ENCODE measurements around the gene OR2H2.

Gene OR2H2

GRCh38 chr6:29630315-29630714 is 45.4 kb downstream of the OR2H2 start:
- DNase-seq (ENCODE audit: low spot score), result no peak

GRCh38 chr6:29631209-29631810 is 46.4 kb downstream of the OR2H2 start:
- no peak for DNase-seq (ENCODE audit: low spot score)

- no peak for DNase-seq (ENCODE audit: low spot score)
Observed at GRCh38 chr6:29631860-29632731, 47.2 kb downstream of the OR2H2 start.

GRCh38 chr6:29632789-29633533 is 48.0 kb downstream of the OR2H2 start, which contains the start of gene GABBR1:
Gene GABBR1, minus strand, starts transcription at chr6:29633183. Its CDS starts 798 bp downstream, at chr6:29632385.
- peak; percentile 65 for DNase-seq (ENCODE audit: low spot score)

GRCh38 chr6:29633534-29633905 is 48.6 kb downstream of the OR2H2 start:
- no peak for DNase-seq (ENCODE audit: low spot score)

GRCh38 chr6:29637247-29637646 is 52.3 kb downstream of the OR2H2 start:
- no peak for DNase-seq (ENCODE audit: low spot score)
